Parathyroid adenoma (tissue), 2 donors: ENCODE data around the gene DGCR8.

ENCODE experiments used
- H2AFZ ChIP-seq: fragments of 300-600 bp; sonication (generic); one replicate; pipeline ENCODE4 v1.7.0; 2017; ENCODE audit warnings: antibody characterized with exemption, mild to moderate bottlenecking
- H3K27ac ChIP-seq: fragments of 300-600 bp; sonication (generic); one replicate; pipeline ENCODE4 v1.7.0; 2017
- H3K27me3 ChIP-seq: fragments of 300-600 bp; sonication (generic); one replicate; pipeline ENCODE4 v1.7.0; 2017; ENCODE audit warnings: low read length; ENCODE audit not compliant: control insufficient read depth, insufficient read depth
- H3K36me3 ChIP-seq: fragments of 300-600 bp; sonication (generic); one replicate; pipeline ENCODE4 v1.7.0; 2017; ENCODE audit warnings: low read length; ENCODE audit not compliant: control insufficient read depth, insufficient read depth
- H3K4me1 ChIP-seq: fragments of 300-600 bp; sonication (generic); one replicate; pipeline ENCODE4 v1.7.0; 2017; ENCODE audit warnings: control low read depth
- H3K4me2 ChIP-seq: fragments of 300-600 bp; sonication (generic); one replicate; pipeline ENCODE4 v1.7.0; 2017; ENCODE audit warnings: low read length
- H3K4me3 ChIP-seq: fragments of 300-600 bp; sonication (generic); one replicate; pipeline ENCODE4 v1.7.0; 2017; ENCODE audit warnings: low read depth, low read length
- H3K79me2 ChIP-seq: fragments of 300-600 bp; sonication (generic); one replicate; pipeline ENCODE4 v1.7.0; 2017; ENCODE audit warnings: control low read depth
- H3K9ac ChIP-seq: fragments of 300-600 bp; sonication (generic); one replicate; pipeline ENCODE4 v1.7.0; 2017; ENCODE audit warnings: mild to moderate bottlenecking
- H3K9me3 ChIP-seq: fragments of 300-600 bp; sonication (generic); one replicate; pipeline ENCODE4 v1.7.0; 2017; ENCODE audit warnings: low read length; ENCODE audit not compliant: control insufficient read depth
- CTCF ChIP-seq: fragments of 300-600 bp; sonication (generic); IDR thresholded peaks from one replicate; pipeline ENCODE4 v1.7.0; 2017; ENCODE audit warnings: antibody characterized with exemption, mild to moderate bottlenecking
- donor health status: primary hyperparathyroidism.

Gene DGCR8

GRCh38 chr22:20089226-20089976, 9.4 kb downstream of the DGCR8 start:
- Histone ChIP-seq H3K4me2 (no peak overlapping the region), H3K4me3 (no peak overlapping the region), H3K27me3 (no peaks in the 10 kb centered on the region), H3K27ac (no peak overlapping the region), H3K79me2 (peaks cover 20% of the 10 kb centered on the region), H3K36me3 (no peaks in the 10 kb centered on the region), H3K9ac (no peak overlapping the region), H2AFZ (no peak overlapping the region), H3K9me3 (no peaks in the 10 kb centered on the region), H3K4me1 (no peaks in the 10 kb centered on the region)
- no peak for TF ChIP-seq CTCF

- no peaks in the 10 kb centered on the region for H3K4me1 ChIP-seq
- no peaks in the 10 kb centered on the region for H3K36me3 ChIP-seq
- peaks cover 16% of the 10 kb centered on the region for H3K79me2 ChIP-seq
- no peak overlapping the region for H2AFZ ChIP-seq
- H3K27me3 ChIP-seq, result no peaks in the 10 kb centered on the region
- no peak overlapping the region for H3K27ac ChIP-seq
- no peaks in the 10 kb centered on the region for H3K9me3 ChIP-seq
- H3K9ac ChIP-seq, result no peak overlapping the region
- H3K4me2 ChIP-seq, result no peak overlapping the region
- no peak for TF ChIP-seq CTCF
- no peak overlapping the region for H3K4me3 ChIP-seq
Measured at GRCh38 chr22:20089977-20090729, 10.1 kb downstream of the DGCR8 start.

GRCh38 chr22:20090730-20091240, 10.7 kb downstream of the DGCR8 start:
- H3K79me2 ChIP-seq, result peaks cover 13% of the 10 kb centered on the region
- H3K9ac ChIP-seq, result no peak overlapping the region
- H3K36me3 ChIP-seq, result no peaks in the 10 kb centered on the region
- no peak for TF ChIP-seq CTCF
- H3K27ac ChIP-seq, result no peak overlapping the region
- H3K9me3 ChIP-seq, result no peaks in the 10 kb centered on the region
- H3K4me1 ChIP-seq, result no peaks in the 10 kb centered on the region
- H3K4me2 ChIP-seq, result no peak overlapping the region
- H2AFZ ChIP-seq, result no peak overlapping the region
- no peak overlapping the region for H3K4me3 ChIP-seq
- no peaks in the 10 kb centered on the region for H3K27me3 ChIP-seq

GRCh38 chr22:20091690-20092476, 11.8 kb downstream of the DGCR8 start:
- no peak overlapping the region for H2AFZ ChIP-seq
- peaks cover 7% of the 10 kb centered on the region for H3K79me2 ChIP-seq
- no peaks in the 10 kb centered on the region for H3K36me3 ChIP-seq
- H3K27me3 ChIP-seq, result no peaks in the 10 kb centered on the region
- H3K4me1 ChIP-seq, result no peaks in the 10 kb centered on the region
- no peak overlapping the region for H3K4me3 ChIP-seq
- H3K9me3 ChIP-seq, result no peaks in the 10 kb centered on the region
- no peak for TF ChIP-seq CTCF
- no peak overlapping the region for H3K9ac ChIP-seq
- no peak overlapping the region for H3K4me2 ChIP-seq
- H3K27ac ChIP-seq, result no peak overlapping the region
